HepG2 (cell line): ENCODE data around the gene METTL22. TPM values are rescaled to one million over a fixed set of nuclear protein-coding genes. Genes with fewer than 3 reads are reported as not detected.

ENCODE experiments used
- FOSL2 ChIP-seq: sonication (generic); formaldehyde crosslinking; IDR thresholded peaks from 2 replicates; pipeline ENCODE4 v1.4.0; 2020; ENCODE audit warnings: missing genetic modification reagents
- FOXA1 ChIP-seq, 2 experiments: fragments of 450-650 bp in 1 of 2; sonication (generic) in 1 of 2; formaldehyde crosslinking in 1 of 2; IDR thresholded peaks; 2 replicates each; pipeline versions ENCODE4 v1.4.0 to v1.6.1; 2016 to 2020; ENCODE audit warnings: missing genetic modification reagents in 1 of 2
- GPN1 ChIP-seq: sonication (generic); formaldehyde crosslinking; IDR thresholded peaks from 2 replicates; pipeline ENCODE4 v1.5.1; 2020; ENCODE audit warnings: missing genetic modification reagents, borderline replicate concordance
- GZF1 ChIP-seq: sonication (generic); formaldehyde crosslinking; IDR thresholded peaks from 2 replicates; pipeline ENCODE4 v1.5.1; 2020; ENCODE audit warnings: mild to moderate bottlenecking, missing genetic modification reagents
- NFE2L2 ChIP-seq: fragments of 150-350 bp; IDR thresholded peaks from 2 replicates; pipeline ENCODE4 v1.6.1; 2014; ENCODE audit warnings: low read length
- NR2C2 ChIP-seq: sonication (generic); formaldehyde crosslinking; IDR thresholded peaks from 2 replicates; pipeline ENCODE4 v1.4.0; 2020; ENCODE audit warnings: missing genetic modification reagents, mild to moderate bottlenecking, moderate library complexity, borderline replicate concordance
- RERE ChIP-seq: IDR thresholded peaks from 2 replicates; pipeline ENCODE4 v1.6.1; 2016; ENCODE audit warnings: low read depth, missing genetic modification reagents, missing compliant biosample characterization
- ZMYM2 ChIP-seq: sonication (generic); formaldehyde crosslinking; IDR thresholded peaks from 2 replicates; pipeline ENCODE4 v1.8.0; 2022; ENCODE audit warnings: mild to moderate bottlenecking, missing genetic modification reagents
- polyA plus RNA-seq, 8 experiments: library from polyadenylated mRNA; depleted of rRNA in 3 of 8; stranded (reverse) in 7 of 8; unstranded in 1 of 8; fragments of >200 nt; fragmentation: Illumina TruSeq in 4 of 8; extraction: Trizol in 4 of 8; gene quantifications; 2 replicates each; pipeline versions ENCODE4 v1.2.1 to v1.2.3, GENCODE V29; 2011 to 2016; ENCODE audit warnings: low read depth in 4 of 8, missing spikeins in 1 of 8, mixed read lengths in 1 of 8; ENCODE audit not compliant: insufficient read depth in 1 of 8
- total RNA-seq, 5 experiments: library from RNA; depleted of rRNA; stranded (reverse); fragments of >200 nt; fragmentation: Illumina TruSeq; extraction: Trizol; gene quantifications; 2 replicates each; pipeline ENCODE4 v1.2.3, GENCODE V29; 2016; ENCODE audit warnings: low read depth in 1 of 5
- TF ChIP-seq, protein P1 (sequence below): sonication (generic); formaldehyde crosslinking; IDR thresholded peaks from 2 replicates; pipeline ENCODE4 v1.4.0; 2020; ENCODE audit warnings: mild to moderate bottlenecking, missing genetic modification reagents
- TF ChIP-seq, protein P2 (sequence below): IDR thresholded peaks from 2 replicates; pipeline ENCODE4 v1.4.0; 2020; ENCODE audit warnings: mild to moderate bottlenecking, missing genetic modification reagents
- TF ChIP-seq, protein P3 (sequence below): sonication (generic); formaldehyde crosslinking; IDR thresholded peaks from 2 replicates; pipeline ENCODE4 v1.4.0; 2020; ENCODE audit warnings: mild to moderate bottlenecking, missing genetic modification reagents

METTL22 gene
- total and polyA plus RNA-seq, 2 of the 13 experiments (the other 11 are each of a cell fraction or from before 2014, with no cell fraction given): 36.2 to 94.8 TPM

DNA sequence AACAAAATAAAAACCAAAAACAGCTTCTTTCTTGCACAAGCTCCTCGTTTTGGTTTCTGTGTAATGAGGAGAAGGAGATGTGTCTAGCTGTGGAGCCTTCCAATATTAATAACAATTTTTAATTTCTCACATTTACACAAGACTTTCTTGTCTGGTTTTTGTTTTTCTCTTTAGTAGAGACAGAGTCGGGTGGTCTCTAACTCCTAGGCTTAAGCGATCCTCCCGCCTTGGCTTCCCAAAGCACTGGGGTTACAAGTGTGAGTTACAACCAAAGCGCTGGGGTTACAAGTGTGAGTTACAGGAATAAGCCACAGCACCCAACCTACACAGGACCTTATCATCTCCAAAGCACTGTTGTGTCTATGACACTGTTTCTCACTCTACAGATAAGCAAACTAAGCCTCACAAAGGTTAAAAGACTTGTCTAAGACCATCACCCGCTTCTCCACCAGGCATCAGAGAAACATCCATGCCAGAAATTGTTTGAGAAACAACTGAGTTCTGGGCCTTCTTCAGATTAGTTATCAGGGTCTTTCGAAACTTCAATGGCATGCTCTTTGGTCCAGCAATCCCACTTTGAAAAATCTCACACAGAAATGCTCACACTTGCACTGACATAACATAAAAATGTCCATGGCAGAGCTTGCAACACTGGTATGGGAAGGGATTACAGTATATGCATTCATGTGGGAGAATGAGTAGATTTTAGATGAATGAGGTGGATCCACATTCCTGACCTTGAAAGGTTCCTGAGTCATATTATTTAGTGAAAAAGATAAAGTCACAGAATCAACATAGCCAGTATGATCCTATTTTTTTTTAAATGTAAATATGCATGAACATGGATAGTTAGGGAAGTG lies 56.8 kb downstream of the METTL22 start (continued):
- peak; percentile 95 for TF ChIP-seq FOSL2 (CRISPR knock-in tag)
- TF ChIP-seq, protein P1, sequence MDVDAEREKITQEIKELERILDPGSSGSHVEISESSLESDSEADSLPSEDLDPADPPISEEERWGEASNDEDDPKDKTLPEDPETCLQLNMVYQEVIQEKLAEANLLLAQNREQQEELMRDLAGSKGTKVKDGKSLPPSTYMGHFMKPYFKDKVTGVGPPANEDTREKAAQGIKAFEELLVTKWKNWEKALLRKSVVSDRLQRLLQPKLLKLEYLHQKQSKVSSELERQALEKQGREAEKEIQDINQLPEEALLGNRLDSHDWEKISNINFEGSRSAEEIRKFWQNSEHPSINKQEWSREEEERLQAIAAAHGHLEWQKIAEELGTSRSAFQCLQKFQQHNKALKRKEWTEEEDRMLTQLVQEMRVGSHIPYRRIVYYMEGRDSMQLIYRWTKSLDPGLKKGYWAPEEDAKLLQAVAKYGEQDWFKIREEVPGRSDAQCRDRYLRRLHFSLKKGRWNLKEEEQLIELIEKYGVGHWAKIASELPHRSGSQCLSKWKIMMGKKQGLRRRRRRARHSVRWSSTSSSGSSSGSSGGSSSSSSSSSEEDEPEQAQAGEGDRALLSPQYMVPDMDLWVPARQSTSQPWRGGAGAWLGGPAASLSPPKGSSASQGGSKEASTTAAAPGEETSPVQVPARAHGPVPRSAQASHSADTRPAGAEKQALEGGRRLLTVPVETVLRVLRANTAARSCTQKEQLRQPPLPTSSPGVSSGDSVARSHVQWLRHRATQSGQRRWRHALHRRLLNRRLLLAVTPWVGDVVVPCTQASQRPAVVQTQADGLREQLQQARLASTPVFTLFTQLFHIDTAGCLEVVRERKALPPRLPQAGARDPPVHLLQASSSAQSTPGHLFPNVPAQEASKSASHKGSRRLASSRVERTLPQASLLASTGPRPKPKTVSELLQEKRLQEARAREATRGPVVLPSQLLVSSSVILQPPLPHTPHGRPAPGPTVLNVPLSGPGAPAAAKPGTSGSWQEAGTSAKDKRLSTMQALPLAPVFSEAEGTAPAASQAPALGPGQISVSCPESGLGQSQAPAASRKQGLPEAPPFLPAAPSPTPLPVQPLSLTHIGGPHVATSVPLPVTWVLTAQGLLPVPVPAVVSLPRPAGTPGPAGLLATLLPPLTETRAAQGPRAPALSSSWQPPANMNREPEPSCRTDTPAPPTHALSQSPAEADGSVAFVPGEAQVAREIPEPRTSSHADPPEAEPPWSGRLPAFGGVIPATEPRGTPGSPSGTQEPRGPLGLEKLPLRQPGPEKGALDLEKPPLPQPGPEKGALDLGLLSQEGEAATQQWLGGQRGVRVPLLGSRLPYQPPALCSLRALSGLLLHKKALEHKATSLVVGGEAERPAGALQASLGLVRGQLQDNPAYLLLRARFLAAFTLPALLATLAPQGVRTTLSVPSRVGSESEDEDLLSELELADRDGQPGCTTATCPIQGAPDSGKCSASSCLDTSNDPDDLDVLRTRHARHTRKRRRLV: no peak
- peak; percentile 54; the same call in 1 of the 2 replicates for TF ChIP-seq ZMYM2 (CRISPR knock-in tag)
- peak; percentile 93 for TF ChIP-seq FOXA1 (IDR thresholded peaks at IDR 0.05)
- TF ChIP-seq FOXA1 (CRISPR knock-in tag; IDR thresholded peaks at IDR 0.05): peak; percentile 91
- TF ChIP-seq NR2C2 (CRISPR knock-in tag): peak; percentile 78; the same call in 1 of the 2 replicates
- TF ChIP-seq GPN1: no peak
- peak; percentile 81; the same call in 1 of the 2 replicates for TF ChIP-seq NFE2L2
- TF ChIP-seq, protein P2, sequence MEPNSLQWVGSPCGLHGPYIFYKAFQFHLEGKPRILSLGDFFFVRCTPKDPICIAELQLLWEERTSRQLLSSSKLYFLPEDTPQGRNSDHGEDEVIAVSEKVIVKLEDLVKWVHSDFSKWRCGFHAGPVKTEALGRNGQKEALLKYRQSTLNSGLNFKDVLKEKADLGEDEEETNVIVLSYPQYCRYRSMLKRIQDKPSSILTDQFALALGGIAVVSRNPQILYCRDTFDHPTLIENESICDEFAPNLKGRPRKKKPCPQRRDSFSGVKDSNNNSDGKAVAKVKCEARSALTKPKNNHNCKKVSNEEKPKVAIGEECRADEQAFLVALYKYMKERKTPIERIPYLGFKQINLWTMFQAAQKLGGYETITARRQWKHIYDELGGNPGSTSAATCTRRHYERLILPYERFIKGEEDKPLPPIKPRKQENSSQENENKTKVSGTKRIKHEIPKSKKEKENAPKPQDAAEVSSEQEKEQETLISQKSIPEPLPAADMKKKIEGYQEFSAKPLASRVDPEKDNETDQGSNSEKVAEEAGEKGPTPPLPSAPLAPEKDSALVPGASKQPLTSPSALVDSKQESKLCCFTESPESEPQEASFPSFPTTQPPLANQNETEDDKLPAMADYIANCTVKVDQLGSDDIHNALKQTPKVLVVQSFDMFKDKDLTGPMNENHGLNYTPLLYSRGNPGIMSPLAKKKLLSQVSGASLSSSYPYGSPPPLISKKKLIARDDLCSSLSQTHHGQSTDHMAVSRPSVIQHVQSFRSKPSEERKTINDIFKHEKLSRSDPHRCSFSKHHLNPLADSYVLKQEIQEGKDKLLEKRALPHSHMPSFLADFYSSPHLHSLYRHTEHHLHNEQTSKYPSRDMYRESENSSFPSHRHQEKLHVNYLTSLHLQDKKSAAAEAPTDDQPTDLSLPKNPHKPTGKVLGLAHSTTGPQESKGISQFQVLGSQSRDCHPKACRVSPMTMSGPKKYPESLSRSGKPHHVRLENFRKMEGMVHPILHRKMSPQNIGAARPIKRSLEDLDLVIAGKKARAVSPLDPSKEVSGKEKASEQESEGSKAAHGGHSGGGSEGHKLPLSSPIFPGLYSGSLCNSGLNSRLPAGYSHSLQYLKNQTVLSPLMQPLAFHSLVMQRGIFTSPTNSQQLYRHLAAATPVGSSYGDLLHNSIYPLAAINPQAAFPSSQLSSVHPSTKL: peak; percentile 99
- TF ChIP-seq, protein P3, sequence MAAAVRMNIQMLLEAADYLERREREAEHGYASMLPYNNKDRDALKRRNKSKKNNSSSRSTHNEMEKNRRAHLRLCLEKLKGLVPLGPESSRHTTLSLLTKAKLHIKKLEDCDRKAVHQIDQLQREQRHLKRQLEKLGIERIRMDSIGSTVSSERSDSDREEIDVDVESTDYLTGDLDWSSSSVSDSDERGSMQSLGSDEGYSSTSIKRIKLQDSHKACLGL: no peak
- TF ChIP-seq GZF1: no peak
- peak; percentile 52; the same call in 1 of the 2 replicates for TF ChIP-seq RERE (CRISPR knock-in tag)
